DOHH2 (cell line): Measurements from ENCODE around the gene KRT39.

Source experiments
- H3F3A ChIP-seq: fragments of 200-600 bp; sonication (generic), shearing (Covaris generic); 2 replicates; pipeline ENCODE4 v1.6.0; 2016; ENCODE audit warnings: antibody characterized with exemption, mild to moderate bottlenecking; ENCODE audit not compliant: control insufficient read depth, insufficient read depth
- H3K27ac ChIP-seq: fragments of 200-600 bp; sonication (generic); 2 replicates; pipeline ENCODE4 v1.5.1; 2014; ENCODE audit warnings: low read depth, mild to moderate bottlenecking, low read length, moderate library complexity
- H3K27me3 ChIP-seq: fragments of 200-600 bp; sonication (generic); 2 replicates; pipeline ENCODE4 v1.6.1; 2014; ENCODE audit warnings: mild to moderate bottlenecking, low read length, mixed read lengths; ENCODE audit not compliant: control insufficient read depth
- H3K36me3 ChIP-seq: fragments of 200-600 bp; sonication (generic); 2 replicates; pipeline ENCODE4 v1.6.1; 2014; ENCODE audit warnings: mild to moderate bottlenecking, low read length, moderate library complexity, mixed read lengths; ENCODE audit not compliant: control insufficient read depth
- H3K4me1 ChIP-seq: fragments of 200-600 bp; sonication (generic); 2 replicates; pipeline ENCODE4 v1.6.1; 2014; ENCODE audit warnings: mild to moderate bottlenecking, low read length, mixed read lengths; ENCODE audit not compliant: control insufficient read depth
- H3K4me2 ChIP-seq: fragments of 200-600 bp; sonication (generic); 2 replicates; pipeline ENCODE4 v1.6.0; 2014; ENCODE audit warnings: mild to moderate bottlenecking, low read length, moderate library complexity
- H3K4me3 ChIP-seq: fragments of 200-600 bp; sonication (generic); 2 replicates; pipeline ENCODE4 v1.5.1; 2014; ENCODE audit warnings: mild to moderate bottlenecking, low read length, mixed read lengths
- H3K79me2 ChIP-seq: fragments of 200-600 bp; sonication (generic); 2 replicates; pipeline ENCODE4 v1.6.1; 2014; ENCODE audit warnings: mild to moderate bottlenecking, low read length, mixed read lengths; ENCODE audit not compliant: control insufficient read depth
- H3K9me2 ChIP-seq: fragments of 200-600 bp; sonication (generic); replicated peaks from 2 replicates; pipeline ENCODE4 v1.6.1; 2014; ENCODE audit warnings: mild to moderate bottlenecking, low read length, mixed read lengths; ENCODE audit not compliant: control insufficient read depth
- H3K9me3 ChIP-seq: fragments of 200-600 bp; sonication (generic); 2 replicates; pipeline ENCODE4 v1.6.1; 2014; ENCODE audit warnings: antibody characterized with exemption, low read length, mixed read lengths; ENCODE audit not compliant: control insufficient read depth, insufficient read depth
- H4K20me1 ChIP-seq: fragments of 200-600 bp; sonication (generic); 2 replicates; pipeline ENCODE4 v1.6.0; 2014; ENCODE audit warnings: low read depth, mild to moderate bottlenecking, antibody characterized with exemption, low read length, moderate library complexity; ENCODE audit not compliant: control insufficient read depth, insufficient read depth
- EZH2phosphoT487 ChIP-seq: fragments of 200-600 bp; sonication (generic); IDR thresholded peaks from 2 replicates; pipeline ENCODE4 v1.6.1; 2017; ENCODE audit warnings: borderline replicate concordance, mild to moderate bottlenecking, antibody characterized with exemption, low read length, moderate library complexity, mixed read lengths
- TF ChIP-seq, protein P1 (sequence below): fragments of 200-600 bp; sonication (generic); IDR thresholded peaks from one replicate; pipeline ENCODE4 v1.5.1; 2014; ENCODE audit warnings: antibody characterized with exemption, mild to moderate bottlenecking, low read depth, low read length; ENCODE audit not compliant: poor library complexity, severe bottlenecking

KRT39 gene

DNA sequence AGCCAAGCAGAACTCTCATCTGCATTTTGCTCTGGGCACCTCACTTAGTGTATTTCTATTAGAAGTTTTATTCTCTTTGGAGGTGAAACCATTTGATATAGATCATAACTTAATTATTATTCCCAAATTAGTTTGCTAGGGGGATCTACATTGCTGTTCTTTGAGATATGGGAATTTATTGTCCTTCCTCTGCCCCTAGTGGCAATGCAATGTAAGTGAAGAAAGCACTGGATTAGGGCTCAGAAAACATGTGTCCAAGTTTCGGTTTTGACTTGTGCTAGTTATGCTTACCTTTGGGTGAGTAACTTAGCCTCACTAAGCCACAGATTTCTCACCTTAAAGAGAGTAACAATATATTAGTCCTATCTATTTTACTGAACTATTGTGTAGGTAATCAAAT lies 2.9 kb downstream of the KRT39 start:
- no peaks in the 10 kb centered on the region for H3K79me2 ChIP-seq
- H3K27ac ChIP-seq = no peak overlapping the region
- TF ChIP-seq, protein P1, sequence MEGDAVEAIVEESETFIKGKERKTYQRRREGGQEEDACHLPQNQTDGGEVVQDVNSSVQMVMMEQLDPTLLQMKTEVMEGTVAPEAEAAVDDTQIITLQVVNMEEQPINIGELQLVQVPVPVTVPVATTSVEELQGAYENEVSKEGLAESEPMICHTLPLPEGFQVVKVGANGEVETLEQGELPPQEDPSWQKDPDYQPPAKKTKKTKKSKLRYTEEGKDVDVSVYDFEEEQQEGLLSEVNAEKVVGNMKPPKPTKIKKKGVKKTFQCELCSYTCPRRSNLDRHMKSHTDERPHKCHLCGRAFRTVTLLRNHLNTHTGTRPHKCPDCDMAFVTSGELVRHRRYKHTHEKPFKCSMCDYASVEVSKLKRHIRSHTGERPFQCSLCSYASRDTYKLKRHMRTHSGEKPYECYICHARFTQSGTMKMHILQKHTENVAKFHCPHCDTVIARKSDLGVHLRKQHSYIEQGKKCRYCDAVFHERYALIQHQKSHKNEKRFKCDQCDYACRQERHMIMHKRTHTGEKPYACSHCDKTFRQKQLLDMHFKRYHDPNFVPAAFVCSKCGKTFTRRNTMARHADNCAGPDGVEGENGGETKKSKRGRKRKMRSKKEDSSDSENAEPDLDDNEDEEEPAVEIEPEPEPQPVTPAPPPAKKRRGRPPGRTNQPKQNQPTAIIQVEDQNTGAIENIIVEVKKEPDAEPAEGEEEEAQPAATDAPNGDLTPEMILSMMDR = peak; percentile 76
- no peak for TF ChIP-seq EZH2phosphoT487
- H3K27me3 ChIP-seq = peaks cover 4% of the 10 kb centered on the region
- H3K4me2 ChIP-seq = peak overlapping the region; percentile 27; the same call in 1 of the 2 replicates
- H3F3A ChIP-seq = no peaks in the 10 kb centered on the region
- no peaks in the 10 kb centered on the region for H3K36me3 ChIP-seq
- H3K4me1 ChIP-seq = no peaks in the 10 kb centered on the region
- H4K20me1 ChIP-seq = no peaks in the 10 kb centered on the region
- H3K4me3 ChIP-seq = no peak overlapping the region
- H3K9me2 ChIP-seq = no peaks in the 10 kb centered on the region
- H3K9me3 ChIP-seq = no peaks in the 10 kb centered on the region

DNA sequence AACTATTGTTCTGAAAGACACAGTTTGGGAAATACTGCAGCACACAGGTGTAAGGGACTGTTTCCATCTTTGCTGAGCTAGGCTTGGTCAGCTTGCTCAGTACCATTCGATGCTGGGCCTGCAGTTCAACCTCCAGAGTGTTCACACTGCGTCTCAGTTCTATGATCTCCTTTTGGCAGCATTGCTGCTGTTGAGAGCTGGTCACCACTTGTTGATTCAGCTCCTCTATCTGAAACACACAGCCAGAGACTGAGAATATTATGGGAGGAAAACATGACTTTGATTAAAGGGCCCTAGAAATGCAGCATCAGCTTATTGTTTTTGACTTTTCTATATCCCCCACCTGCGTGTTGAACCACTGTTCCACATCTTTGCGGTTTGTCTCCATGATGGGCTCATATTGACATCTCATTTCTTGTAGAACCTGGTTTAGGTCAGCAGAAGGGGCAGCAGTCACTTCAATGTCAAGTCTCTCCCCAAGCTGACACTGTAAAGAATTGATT lies 4.6 kb downstream of the KRT39 start:
- Histone ChIP-seq H3K27ac (no peak overlapping the region), H3K4me3 (no peak overlapping the region), H3K9me2 (no peaks in the 10 kb centered on the region), H3F3A (no peaks in the 10 kb centered on the region), H3K27me3 (peaks cover 4% of the 10 kb centered on the region), H3K79me2 (no peaks in the 10 kb centered on the region), H3K4me1 (no peaks in the 10 kb centered on the region), H3K4me2 (no peak overlapping the region), H3K36me3 (no peaks in the 10 kb centered on the region), H3K9me3 (no peaks in the 10 kb centered on the region), H4K20me1 (no peaks in the 10 kb centered on the region)
- no peak for TF ChIP-seq EZH2phosphoT487
- TF ChIP-seq, protein P1 = no peak

GRCh38 chr17:40961591-40961990 lies 5.2 kb downstream of the KRT39 start:
- H3K27ac ChIP-seq = no peak overlapping the region
- TF ChIP-seq EZH2phosphoT487 = no peak
- TF ChIP-seq, protein P1 = no peak
- no peaks in the 10 kb centered on the region for H3F3A ChIP-seq
- peaks cover 4% of the 10 kb centered on the region for H3K27me3 ChIP-seq
- no peaks in the 10 kb centered on the region for H3K9me2 ChIP-seq
- H3K4me2 ChIP-seq = no peak overlapping the region
- H3K79me2 ChIP-seq = no peaks in the 10 kb centered on the region
- no peaks in the 10 kb centered on the region for H3K36me3 ChIP-seq
- H3K4me1 ChIP-seq = no peaks in the 10 kb centered on the region
- no peaks in the 10 kb centered on the region for H3K9me3 ChIP-seq
- no peak overlapping the region for H3K4me3 ChIP-seq
- H4K20me1 ChIP-seq = no peaks in the 10 kb centered on the region

DNA sequence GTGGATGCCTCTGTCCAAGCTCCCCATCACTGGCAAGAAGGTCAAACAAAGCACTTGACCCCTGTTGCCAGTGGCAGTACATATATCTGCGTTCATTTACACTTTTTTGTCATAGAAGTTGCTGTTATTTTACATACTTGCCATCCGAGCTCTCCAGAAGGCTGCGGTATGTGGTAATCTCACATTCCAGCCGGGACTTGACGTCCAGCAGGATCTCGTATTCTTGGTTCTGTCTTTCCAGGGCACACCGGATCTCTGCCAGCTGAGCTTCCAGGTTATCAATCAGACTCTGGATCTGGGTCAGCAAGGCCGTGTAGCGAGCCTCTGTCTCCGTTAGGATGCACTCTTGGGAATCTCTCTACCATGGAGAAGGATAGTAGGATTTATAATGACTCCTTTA lies 6.6 kb downstream of the KRT39 start:
- Histone ChIP-seq H3K9me2 (no peaks in the 10 kb centered on the region), H3K4me2 (no peak overlapping the region), H3K27ac (no peak overlapping the region), H3K27me3 (peaks cover 4% of the 10 kb centered on the region), H3K36me3 (no peaks in the 10 kb centered on the region), H4K20me1 (no peaks in the 10 kb centered on the region), H3K9me3 (no peaks in the 10 kb centered on the region), H3K4me3 (no peak overlapping the region), H3K79me2 (no peaks in the 10 kb centered on the region), H3F3A (no peaks in the 10 kb centered on the region), H3K4me1 (no peaks in the 10 kb centered on the region)
- TF ChIP-seq, protein P1 = no peak
- no peak for TF ChIP-seq EZH2phosphoT487
